ENCODE results near the gene YPEL4. TPM values are rescaled to one million over a fixed set of nuclear protein-coding genes. Genes with fewer than 3 reads are reported as not detected.
A peak's percentile ranks its signal among the peaks of the same experiment; 100 is the strongest.

The YPEL4 gene
- total RNA-seq, 1 experiment from 2014 or later: not detected

DNA sequence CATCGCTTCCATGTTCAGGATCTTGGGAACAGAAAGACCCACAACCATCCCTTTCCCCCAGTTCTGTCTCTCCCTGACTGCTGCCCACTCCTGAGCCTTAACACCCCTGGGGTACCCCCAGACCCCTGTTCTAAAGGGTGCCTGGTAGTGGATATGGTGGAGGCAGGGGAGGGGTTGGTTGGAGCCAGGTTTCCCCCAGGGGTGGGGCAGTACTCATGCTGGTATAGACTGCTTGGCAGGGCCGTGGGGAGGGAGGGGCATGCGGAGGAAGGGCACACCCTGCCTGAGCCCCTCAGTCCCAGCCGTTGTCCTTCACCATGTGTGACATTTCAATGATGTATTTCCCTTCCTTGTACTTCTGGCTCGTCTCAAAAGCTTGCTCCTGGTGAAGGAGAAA, 4.0 kb downstream of the YPEL4 start:
- no TSS peak for BruUV-seq (replicated peaks)
- in situ Hi-C loops (cut with HindIII; ENCODE audit: low pct_unique_long_range_greater_than_20kb, low sequenced_read_pairs): no loop called here
- H3K27ac ChIP-seq (ENCODE audit: low read length): no peak overlapping the region
- TF ChIP-seq, protein P1, sequence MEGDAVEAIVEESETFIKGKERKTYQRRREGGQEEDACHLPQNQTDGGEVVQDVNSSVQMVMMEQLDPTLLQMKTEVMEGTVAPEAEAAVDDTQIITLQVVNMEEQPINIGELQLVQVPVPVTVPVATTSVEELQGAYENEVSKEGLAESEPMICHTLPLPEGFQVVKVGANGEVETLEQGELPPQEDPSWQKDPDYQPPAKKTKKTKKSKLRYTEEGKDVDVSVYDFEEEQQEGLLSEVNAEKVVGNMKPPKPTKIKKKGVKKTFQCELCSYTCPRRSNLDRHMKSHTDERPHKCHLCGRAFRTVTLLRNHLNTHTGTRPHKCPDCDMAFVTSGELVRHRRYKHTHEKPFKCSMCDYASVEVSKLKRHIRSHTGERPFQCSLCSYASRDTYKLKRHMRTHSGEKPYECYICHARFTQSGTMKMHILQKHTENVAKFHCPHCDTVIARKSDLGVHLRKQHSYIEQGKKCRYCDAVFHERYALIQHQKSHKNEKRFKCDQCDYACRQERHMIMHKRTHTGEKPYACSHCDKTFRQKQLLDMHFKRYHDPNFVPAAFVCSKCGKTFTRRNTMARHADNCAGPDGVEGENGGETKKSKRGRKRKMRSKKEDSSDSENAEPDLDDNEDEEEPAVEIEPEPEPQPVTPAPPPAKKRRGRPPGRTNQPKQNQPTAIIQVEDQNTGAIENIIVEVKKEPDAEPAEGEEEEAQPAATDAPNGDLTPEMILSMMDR (IDR thresholded peaks at IDR 0.05): no peak
- TF ChIP-seq, protein P2, sequence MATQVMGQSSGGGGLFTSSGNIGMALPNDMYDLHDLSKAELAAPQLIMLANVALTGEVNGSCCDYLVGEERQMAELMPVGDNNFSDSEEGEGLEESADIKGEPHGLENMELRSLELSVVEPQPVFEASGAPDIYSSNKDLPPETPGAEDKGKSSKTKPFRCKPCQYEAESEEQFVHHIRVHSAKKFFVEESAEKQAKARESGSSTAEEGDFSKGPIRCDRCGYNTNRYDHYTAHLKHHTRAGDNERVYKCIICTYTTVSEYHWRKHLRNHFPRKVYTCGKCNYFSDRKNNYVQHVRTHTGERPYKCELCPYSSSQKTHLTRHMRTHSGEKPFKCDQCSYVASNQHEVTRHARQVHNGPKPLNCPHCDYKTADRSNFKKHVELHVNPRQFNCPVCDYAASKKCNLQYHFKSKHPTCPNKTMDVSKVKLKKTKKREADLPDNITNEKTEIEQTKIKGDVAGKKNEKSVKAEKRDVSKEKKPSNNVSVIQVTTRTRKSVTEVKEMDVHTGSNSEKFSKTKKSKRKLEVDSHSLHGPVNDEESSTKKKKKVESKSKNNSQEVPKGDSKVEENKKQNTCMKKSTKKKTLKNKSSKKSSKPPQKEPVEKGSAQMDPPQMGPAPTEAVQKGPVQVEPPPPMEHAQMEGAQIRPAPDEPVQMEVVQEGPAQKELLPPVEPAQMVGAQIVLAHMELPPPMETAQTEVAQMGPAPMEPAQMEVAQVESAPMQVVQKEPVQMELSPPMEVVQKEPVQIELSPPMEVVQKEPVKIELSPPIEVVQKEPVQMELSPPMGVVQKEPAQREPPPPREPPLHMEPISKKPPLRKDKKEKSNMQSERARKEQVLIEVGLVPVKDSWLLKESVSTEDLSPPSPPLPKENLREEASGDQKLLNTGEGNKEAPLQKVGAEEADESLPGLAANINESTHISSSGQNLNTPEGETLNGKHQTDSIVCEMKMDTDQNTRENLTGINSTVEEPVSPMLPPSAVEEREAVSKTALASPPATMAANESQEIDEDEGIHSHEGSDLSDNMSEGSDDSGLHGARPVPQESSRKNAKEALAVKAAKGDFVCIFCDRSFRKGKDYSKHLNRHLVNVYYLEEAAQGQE (IDR thresholded peaks at IDR 0.05; ENCODE audit: insufficient read depth in 1 of 2, low read depth in 2 of 2, low read length in 1 of 2): no peak
- no peak for TF ChIP-seq TCF7L2 (IDR thresholded peaks at IDR 0.05; ENCODE audit: low read depth, low read length)
- TF ChIP-seq SIN3A (IDR thresholded peaks at IDR 0.05; ENCODE audit: borderline replicate concordance, insufficient read depth, low read depth, low read length): no peak
- TF ChIP-seq POLR2AphosphoS5 (IDR thresholded peaks at IDR 0.05; ENCODE audit: low read depth, low read length): no peak
- no peak for ATAC-seq
- no peaks in the 10 kb centered on the region for H3K36me3 ChIP-seq (ENCODE audit: control insufficient read depth, insufficient read depth, low read length)
- peaks cover 10% of the 10 kb centered on the region for H3K27me3 ChIP-seq (ENCODE audit: control insufficient read depth, insufficient read depth, low read length)
- no peaks in the 10 kb centered on the region for H3K9me3 ChIP-seq (ENCODE audit: control insufficient read depth, insufficient read depth, low read depth, low read length)
- no peak for DNase-seq (ENCODE audit: low read depth, low spot score)
- ChIA-PET CTCF (no interaction called here), POLR2A (no interaction called here)
- H3K4me3 ChIP-seq (ENCODE audit: low read depth in 2 of 2, low read length in 2 of 2): no peak overlapping the region
- peaks cover 19% of the 10 kb centered on the region for H3K4me1 ChIP-seq (ENCODE audit: control insufficient read depth, insufficient read depth, low read length)
- intact Hi-C loops (cut with micrococcal nuclease; ENCODE audit: unreplicated experiment): loop anchor here (10.0 kb wide), 1 partner anchor 191 kb away; no protein-coding TSS in a partner anchor

DNA sequence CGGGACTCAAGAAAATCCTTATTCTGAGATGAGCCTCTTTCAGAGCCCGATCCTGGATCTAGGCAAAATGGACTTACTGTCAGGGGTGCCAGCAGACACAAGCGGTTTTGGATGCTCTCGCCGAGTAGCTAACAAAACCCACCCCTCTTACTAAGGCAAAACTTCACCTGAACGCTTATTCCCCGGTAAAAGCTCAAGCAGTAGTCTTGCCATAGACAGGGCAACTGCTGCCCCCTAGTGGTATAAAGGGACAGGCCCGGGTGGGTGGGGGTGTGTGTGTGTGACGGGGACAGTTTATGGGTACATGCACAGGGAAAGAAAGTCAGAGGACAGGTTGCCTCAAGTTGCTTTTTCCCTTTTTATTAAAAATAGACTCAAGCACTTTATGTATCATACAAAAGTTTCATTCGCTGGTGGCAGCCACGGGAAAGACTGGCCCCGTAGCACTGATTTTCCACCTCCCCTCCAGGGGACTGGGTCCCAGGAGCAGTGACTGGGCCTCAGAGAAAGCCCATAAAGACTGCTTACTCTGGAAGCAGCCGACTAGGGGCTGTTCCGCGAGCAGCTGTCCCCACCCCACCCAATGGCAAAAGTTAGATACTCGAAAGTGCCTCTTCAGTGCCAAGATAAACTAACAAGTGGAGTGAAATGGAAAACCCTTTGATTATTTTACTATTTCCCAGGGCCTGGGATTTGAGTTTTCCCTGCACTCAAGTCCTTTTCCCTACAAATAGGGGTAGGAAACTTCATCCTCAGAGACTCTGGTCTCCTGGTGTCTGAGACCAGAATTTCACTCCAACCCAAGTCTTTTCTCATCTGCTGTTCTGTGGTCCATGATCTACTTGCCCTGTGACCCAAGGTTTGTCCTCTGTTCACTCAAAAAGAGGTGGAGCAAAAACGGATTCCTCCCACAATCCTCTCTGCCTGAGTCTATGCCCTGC, 4.7 kb downstream of the YPEL4 start:
- peak; percentile 44 for TF ChIP-seq POLR2AphosphoS5 (IDR thresholded peaks at IDR 0.05; ENCODE audit: low read depth, low read length)
- TF ChIP-seq SIN3A (IDR thresholded peaks at IDR 0.05; ENCODE audit: borderline replicate concordance, insufficient read depth, low read depth, low read length): no peak
- TF ChIP-seq, protein P2 (IDR thresholded peaks at IDR 0.05; ENCODE audit: insufficient read depth in 1 of 2, low read depth in 2 of 2, low read length in 1 of 2): no peak
- TF ChIP-seq, protein P1 (IDR thresholded peaks at IDR 0.05): peak; percentile 94
- TF ChIP-seq TCF7L2 (IDR thresholded peaks at IDR 0.05; ENCODE audit: low read depth, low read length): no peak
- Histone ChIP-seq H3K9me3 (ENCODE audit: control insufficient read depth, insufficient read depth, low read depth, low read length) (no peaks in the 10 kb centered on the region), H3K27me3 (ENCODE audit: control insufficient read depth, insufficient read depth, low read length) (peaks cover 10% of the 10 kb centered on the region; the same call in 1 of the 2 replicates), H3K27ac (ENCODE audit: low read length) (no peak overlapping the region), H3K4me3 (ENCODE audit: low read depth in 2 of 2, low read length in 2 of 2) (no peak overlapping the region), H3K4me1 (ENCODE audit: control insufficient read depth, insufficient read depth, low read length) (peaks cover 25% of the 10 kb centered on the region), H3K36me3 (ENCODE audit: control insufficient read depth, insufficient read depth, low read length) (no peaks in the 10 kb centered on the region)
- CTCF ChIA-PET: interaction anchor here (0.6 to 2.3 kb wide), 10 partner anchors 12 to 320 kb away, joined by 3 to 12 read pairs (median 4); partner anchors contain the start of gene UBE2L6
- no peak for DNase-seq (ENCODE audit: low read depth, low spot score)
- no TSS peak for BruUV-seq (replicated peaks)
- intact Hi-C loops (cut with micrococcal nuclease; ENCODE audit: unreplicated experiment): loop anchor here (5.0 to 10.0 kb wide), 2 partner anchors 190 to 298 kb away; no protein-coding TSS in a partner anchor
- in situ Hi-C loops (cut with HindIII; ENCODE audit: low pct_unique_long_range_greater_than_20kb, low sequenced_read_pairs): no loop called here
- ATAC-seq: peak; percentile 77
- POLR2A ChIA-PET: interaction anchor here (0.5 to 0.6 kb wide), 2 partner anchors 31 to 111 kb away, joined by 3 read pairs; no protein-coding TSS in a partner anchor
